Osteocyte (in vitro differentiated cells): Measurements from ENCODE around the gene MOGAT3. TPM values are rescaled to one million over a fixed set of nuclear protein-coding genes. Genes with fewer than 3 reads are reported as not detected.

ENCODE experiments used
- DNase-seq: peaks from one replicate; pipeline ENCODE4 v3.0.0; 2021; ENCODE audit warnings: mixed read lengths; ENCODE audit not compliant: unreplicated experiment; ENCODE audit errors: extremely low spot score
- H3K27ac Mint-ChIP-seq: one replicate; pipeline ENCODE4 v1.8.0; 2021; ENCODE audit warnings: mild to moderate bottlenecking, mixed read lengths; ENCODE audit not compliant: unreplicated experiment
- H3K27me3 Mint-ChIP-seq: one replicate; pipeline ENCODE4 v1.8.0; 2021; ENCODE audit warnings: mixed read lengths; ENCODE audit not compliant: unreplicated experiment
- H3K36me3 Mint-ChIP-seq: one replicate; pipeline ENCODE4 v1.8.0; 2021; ENCODE audit warnings: mixed read lengths; ENCODE audit not compliant: unreplicated experiment
- H3K4me1 Mint-ChIP-seq: one replicate; pipeline ENCODE4 v1.8.0; 2021; ENCODE audit warnings: mixed read lengths; ENCODE audit not compliant: unreplicated experiment
- H3K4me3 Mint-ChIP-seq: one replicate; pipeline ENCODE4 v1.8.0; 2021; ENCODE audit warnings: mild to moderate bottlenecking, moderate library complexity, mixed read lengths; ENCODE audit not compliant: unreplicated experiment
- H3K9me3 Mint-ChIP-seq: one replicate; pipeline ENCODE4 v1.8.0; 2021; ENCODE audit warnings: mixed read lengths; ENCODE audit not compliant: unreplicated experiment
- total RNA-seq: library from RNA; stranded (reverse); gene quantifications from 2 replicates; pipeline ENCODE4 v1.2.1, GENCODE V29; 2021
- TF ChIP-seq, protein P1 (sequence below): fragments of 200-600 bp; sonication (generic); IDR thresholded peaks from 2 replicates; pipeline ENCODE4 v1.5.0; 2021; ENCODE audit warnings: antibody characterized with exemption, mild to moderate bottlenecking, moderate library complexity

The MOGAT3 gene
- total RNA-seq, 1 donor from 2014 or later: not detected

DNA sequence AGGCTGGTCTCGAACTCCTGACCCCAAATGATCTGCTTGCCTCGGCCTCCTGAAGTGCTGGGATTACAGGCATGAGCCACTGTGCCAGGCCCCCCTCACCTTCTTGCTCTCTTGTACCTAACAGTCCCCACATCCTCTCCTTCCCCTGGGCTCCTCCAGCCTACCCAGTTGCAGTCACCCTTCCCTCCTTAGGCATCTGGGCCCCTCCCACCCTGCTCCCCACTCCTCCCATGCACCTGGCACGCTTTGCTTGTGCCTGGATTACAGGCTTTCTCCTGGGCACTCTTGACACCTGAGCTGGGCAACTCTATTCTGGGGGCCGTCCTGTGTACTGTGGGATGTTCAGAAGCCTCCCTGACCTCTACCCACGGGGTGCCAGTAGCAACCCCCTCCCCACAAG, 33.8 kb upstream of the MOGAT3 start:
- H3K36me3 Mint-ChIP-seq: peaks cover 7% of the 10 kb centered on the region
- TF ChIP-seq, protein P1, sequence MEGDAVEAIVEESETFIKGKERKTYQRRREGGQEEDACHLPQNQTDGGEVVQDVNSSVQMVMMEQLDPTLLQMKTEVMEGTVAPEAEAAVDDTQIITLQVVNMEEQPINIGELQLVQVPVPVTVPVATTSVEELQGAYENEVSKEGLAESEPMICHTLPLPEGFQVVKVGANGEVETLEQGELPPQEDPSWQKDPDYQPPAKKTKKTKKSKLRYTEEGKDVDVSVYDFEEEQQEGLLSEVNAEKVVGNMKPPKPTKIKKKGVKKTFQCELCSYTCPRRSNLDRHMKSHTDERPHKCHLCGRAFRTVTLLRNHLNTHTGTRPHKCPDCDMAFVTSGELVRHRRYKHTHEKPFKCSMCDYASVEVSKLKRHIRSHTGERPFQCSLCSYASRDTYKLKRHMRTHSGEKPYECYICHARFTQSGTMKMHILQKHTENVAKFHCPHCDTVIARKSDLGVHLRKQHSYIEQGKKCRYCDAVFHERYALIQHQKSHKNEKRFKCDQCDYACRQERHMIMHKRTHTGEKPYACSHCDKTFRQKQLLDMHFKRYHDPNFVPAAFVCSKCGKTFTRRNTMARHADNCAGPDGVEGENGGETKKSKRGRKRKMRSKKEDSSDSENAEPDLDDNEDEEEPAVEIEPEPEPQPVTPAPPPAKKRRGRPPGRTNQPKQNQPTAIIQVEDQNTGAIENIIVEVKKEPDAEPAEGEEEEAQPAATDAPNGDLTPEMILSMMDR: no peak

DNA sequence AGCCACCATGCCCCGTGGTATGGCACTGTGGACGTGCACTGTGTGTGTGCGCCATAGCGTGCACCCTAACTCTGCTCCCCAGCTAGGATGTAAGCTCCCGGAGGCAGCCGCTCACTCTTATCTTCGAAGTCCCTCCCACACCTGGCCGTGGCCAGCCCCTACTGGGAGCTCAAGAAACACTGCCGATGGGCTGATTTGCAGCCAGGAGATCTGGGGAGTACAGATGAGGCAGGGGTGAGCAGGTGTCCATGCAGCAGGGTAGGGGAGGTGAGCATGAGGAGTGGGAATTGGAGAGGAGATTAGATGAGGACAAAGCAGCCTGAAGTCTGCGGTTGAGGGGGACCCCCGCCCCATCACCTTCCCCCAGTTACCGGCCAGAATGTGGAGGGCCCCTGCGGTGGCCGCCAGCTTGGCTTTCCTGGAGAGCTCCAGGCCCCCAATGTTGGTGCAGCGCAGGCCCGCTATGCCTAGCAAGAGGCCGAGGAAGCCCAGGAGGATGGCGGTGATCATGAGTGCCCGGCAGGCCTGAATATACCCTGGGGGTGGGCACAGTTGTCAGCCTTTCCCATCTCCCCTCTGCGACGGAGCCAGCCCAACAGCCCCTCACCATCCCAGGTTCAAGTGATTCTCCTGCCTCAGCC, 33.2 kb upstream of the MOGAT3 start:
- H3K9me3 Mint-ChIP-seq: no peaks in the 10 kb centered on the region
- peaks cover 7% of the 10 kb centered on the region for H3K36me3 Mint-ChIP-seq
- no peak overlapping the region for H3K4me3 Mint-ChIP-seq
- H3K4me1 Mint-ChIP-seq: peaks cover 2% of the 10 kb centered on the region
- H3K27me3 Mint-ChIP-seq: no peaks in the 10 kb centered on the region
- DNase-seq: no peak
- TF ChIP-seq, protein P1: no peak
- no peak overlapping the region for H3K27ac Mint-ChIP-seq

More for the DNA sequence above, 33.8 kb upstream of the MOGAT3 start:
- no peak overlapping the region for H3K4me3 Mint-ChIP-seq
- no peak for DNase-seq
- no peak overlapping the region for H3K27ac Mint-ChIP-seq
- peaks cover 2% of the 10 kb centered on the region for H3K4me1 Mint-ChIP-seq
- H3K9me3 Mint-ChIP-seq: no peaks in the 10 kb centered on the region
- no peaks in the 10 kb centered on the region for H3K27me3 Mint-ChIP-seq

GRCh38 chr7:101232141-101232850, 31.5 kb upstream of the MOGAT3 start:
- no peaks in the 10 kb centered on the region for H3K9me3 Mint-ChIP-seq
- H3K36me3 Mint-ChIP-seq: peaks cover 11% of the 10 kb centered on the region
- no peak for DNase-seq
- no peak overlapping the region for H3K27ac Mint-ChIP-seq
- H3K27me3 Mint-ChIP-seq: no peaks in the 10 kb centered on the region
- no peak overlapping the region for H3K4me3 Mint-ChIP-seq
- TF ChIP-seq, protein P1: no peak
- H3K4me1 Mint-ChIP-seq: peaks cover 2% of the 10 kb centered on the region

GRCh38 chr7:101231644-101232043, 30.8 kb upstream of the MOGAT3 start:
- Mint-ChIP-seq H3K27ac (no peak overlapping the region), H3K36me3 (peaks cover 14% of the 10 kb centered on the region), H3K4me3 (no peak overlapping the region), H3K27me3 (no peaks in the 10 kb centered on the region), H3K4me1 (peaks cover 2% of the 10 kb centered on the region), H3K9me3 (no peaks in the 10 kb centered on the region)
- DNase-seq: no peak
- TF ChIP-seq, protein P1: no peak

GRCh38 chr7:101226721-101227120, 25.9 kb upstream of the MOGAT3 start:
- Mint-ChIP-seq H3K36me3 (peaks cover 29% of the 10 kb centered on the region), H3K4me1 (peaks cover 3% of the 10 kb centered on the region), H3K4me3 (no peak overlapping the region), H3K27ac (no peak overlapping the region), H3K27me3 (no peaks in the 10 kb centered on the region), H3K9me3 (no peaks in the 10 kb centered on the region)
- DNase-seq: no peak
- TF ChIP-seq, protein P1: no peak
